HL-60 (cell line): ENCODE results near the gene CCNY.

Experiments used
- GABPA ChIP-seq: IDR thresholded peaks from 2 replicates; pipeline ENCODE4 v1.6.1; 2012; ENCODE audit warnings: low read depth
- POLR2AphosphoS5 ChIP-seq: IDR thresholded peaks from 2 replicates; pipeline ENCODE4 v1.6.1; 2012; ENCODE audit warnings: low read depth
- TF ChIP-seq, protein P1 (sequence below): IDR thresholded peaks from one replicate; pipeline ENCODE4 v1.5.1; 2011; ENCODE audit warnings: low read length, control low read depth, inconsistent platforms; ENCODE audit not compliant: insufficient read depth
- TF ChIP-seq, protein P2 (sequence below): IDR thresholded peaks from 2 replicates; pipeline ENCODE4 v1.6.1; 2012; ENCODE audit warnings: low read depth; ENCODE audit not compliant: insufficient replicate concordance

GRCh38 chr10:35362701-35363350 lies 26.5 kb downstream of the CCNY start:
- TF ChIP-seq, protein P1, sequence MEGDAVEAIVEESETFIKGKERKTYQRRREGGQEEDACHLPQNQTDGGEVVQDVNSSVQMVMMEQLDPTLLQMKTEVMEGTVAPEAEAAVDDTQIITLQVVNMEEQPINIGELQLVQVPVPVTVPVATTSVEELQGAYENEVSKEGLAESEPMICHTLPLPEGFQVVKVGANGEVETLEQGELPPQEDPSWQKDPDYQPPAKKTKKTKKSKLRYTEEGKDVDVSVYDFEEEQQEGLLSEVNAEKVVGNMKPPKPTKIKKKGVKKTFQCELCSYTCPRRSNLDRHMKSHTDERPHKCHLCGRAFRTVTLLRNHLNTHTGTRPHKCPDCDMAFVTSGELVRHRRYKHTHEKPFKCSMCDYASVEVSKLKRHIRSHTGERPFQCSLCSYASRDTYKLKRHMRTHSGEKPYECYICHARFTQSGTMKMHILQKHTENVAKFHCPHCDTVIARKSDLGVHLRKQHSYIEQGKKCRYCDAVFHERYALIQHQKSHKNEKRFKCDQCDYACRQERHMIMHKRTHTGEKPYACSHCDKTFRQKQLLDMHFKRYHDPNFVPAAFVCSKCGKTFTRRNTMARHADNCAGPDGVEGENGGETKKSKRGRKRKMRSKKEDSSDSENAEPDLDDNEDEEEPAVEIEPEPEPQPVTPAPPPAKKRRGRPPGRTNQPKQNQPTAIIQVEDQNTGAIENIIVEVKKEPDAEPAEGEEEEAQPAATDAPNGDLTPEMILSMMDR = no peak
- TF ChIP-seq, protein P2, sequence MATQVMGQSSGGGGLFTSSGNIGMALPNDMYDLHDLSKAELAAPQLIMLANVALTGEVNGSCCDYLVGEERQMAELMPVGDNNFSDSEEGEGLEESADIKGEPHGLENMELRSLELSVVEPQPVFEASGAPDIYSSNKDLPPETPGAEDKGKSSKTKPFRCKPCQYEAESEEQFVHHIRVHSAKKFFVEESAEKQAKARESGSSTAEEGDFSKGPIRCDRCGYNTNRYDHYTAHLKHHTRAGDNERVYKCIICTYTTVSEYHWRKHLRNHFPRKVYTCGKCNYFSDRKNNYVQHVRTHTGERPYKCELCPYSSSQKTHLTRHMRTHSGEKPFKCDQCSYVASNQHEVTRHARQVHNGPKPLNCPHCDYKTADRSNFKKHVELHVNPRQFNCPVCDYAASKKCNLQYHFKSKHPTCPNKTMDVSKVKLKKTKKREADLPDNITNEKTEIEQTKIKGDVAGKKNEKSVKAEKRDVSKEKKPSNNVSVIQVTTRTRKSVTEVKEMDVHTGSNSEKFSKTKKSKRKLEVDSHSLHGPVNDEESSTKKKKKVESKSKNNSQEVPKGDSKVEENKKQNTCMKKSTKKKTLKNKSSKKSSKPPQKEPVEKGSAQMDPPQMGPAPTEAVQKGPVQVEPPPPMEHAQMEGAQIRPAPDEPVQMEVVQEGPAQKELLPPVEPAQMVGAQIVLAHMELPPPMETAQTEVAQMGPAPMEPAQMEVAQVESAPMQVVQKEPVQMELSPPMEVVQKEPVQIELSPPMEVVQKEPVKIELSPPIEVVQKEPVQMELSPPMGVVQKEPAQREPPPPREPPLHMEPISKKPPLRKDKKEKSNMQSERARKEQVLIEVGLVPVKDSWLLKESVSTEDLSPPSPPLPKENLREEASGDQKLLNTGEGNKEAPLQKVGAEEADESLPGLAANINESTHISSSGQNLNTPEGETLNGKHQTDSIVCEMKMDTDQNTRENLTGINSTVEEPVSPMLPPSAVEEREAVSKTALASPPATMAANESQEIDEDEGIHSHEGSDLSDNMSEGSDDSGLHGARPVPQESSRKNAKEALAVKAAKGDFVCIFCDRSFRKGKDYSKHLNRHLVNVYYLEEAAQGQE = no peak
- TF ChIP-seq POLR2AphosphoS5 (no peak), GABPA (no peak)
